Astrocyte of the cerebellum (primary cell): ENCODE results near the gene GASK1A.

Source experiments
- DNase-seq: peaks from one replicate; pipeline ENCODE4 v3.0.0-alpha.2; 2011; ENCODE audit warnings: low read depth
- H3K4me3 ChIP-seq: 2 replicates; pipeline ENCODE4 v1.5.1; 2011; ENCODE audit warnings: mild to moderate bottlenecking, low read depth, low read length, moderate library complexity
- in situ Hi-C: cut with HindIII; loops from 2 replicates; pipeline ENCODE4 v1.10.0; 2017; ENCODE audit warnings: low sequenced_read_pairs
- TF ChIP-seq, protein P1 (sequence below): IDR thresholded peaks from 2 replicates; pipeline ENCODE4 v1.5.1; 2012; ENCODE audit warnings: low read length, low read depth, moderate library complexity, mild to moderate bottlenecking; ENCODE audit errors: missing control alignments

GASK1A gene

DNA sequence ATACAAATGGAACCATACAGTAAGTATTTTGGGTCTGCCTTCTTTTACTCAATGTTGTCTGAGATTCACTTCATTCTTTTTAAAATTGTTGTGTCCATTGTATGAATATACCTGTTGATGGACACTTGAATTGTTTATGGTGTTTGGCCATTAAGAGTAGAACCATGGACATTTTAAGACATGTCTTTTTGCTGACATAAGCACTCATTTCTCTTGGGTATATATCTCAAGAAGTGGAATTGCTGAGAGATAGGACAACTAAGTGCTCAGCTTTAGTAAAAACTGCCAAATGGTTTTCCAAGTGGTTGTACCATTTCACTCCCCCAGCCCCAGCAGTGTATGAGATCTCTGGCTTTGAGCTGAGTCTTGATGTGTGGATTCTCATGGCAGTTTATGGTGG is 98.6 kb downstream of the GASK1A start:
- no peak overlapping the region for H3K4me3 ChIP-seq
- no peak for DNase-seq
- TF ChIP-seq, protein P1, sequence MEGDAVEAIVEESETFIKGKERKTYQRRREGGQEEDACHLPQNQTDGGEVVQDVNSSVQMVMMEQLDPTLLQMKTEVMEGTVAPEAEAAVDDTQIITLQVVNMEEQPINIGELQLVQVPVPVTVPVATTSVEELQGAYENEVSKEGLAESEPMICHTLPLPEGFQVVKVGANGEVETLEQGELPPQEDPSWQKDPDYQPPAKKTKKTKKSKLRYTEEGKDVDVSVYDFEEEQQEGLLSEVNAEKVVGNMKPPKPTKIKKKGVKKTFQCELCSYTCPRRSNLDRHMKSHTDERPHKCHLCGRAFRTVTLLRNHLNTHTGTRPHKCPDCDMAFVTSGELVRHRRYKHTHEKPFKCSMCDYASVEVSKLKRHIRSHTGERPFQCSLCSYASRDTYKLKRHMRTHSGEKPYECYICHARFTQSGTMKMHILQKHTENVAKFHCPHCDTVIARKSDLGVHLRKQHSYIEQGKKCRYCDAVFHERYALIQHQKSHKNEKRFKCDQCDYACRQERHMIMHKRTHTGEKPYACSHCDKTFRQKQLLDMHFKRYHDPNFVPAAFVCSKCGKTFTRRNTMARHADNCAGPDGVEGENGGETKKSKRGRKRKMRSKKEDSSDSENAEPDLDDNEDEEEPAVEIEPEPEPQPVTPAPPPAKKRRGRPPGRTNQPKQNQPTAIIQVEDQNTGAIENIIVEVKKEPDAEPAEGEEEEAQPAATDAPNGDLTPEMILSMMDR, result no peak
- in situ Hi-C loops, result no loop called here

DNA sequence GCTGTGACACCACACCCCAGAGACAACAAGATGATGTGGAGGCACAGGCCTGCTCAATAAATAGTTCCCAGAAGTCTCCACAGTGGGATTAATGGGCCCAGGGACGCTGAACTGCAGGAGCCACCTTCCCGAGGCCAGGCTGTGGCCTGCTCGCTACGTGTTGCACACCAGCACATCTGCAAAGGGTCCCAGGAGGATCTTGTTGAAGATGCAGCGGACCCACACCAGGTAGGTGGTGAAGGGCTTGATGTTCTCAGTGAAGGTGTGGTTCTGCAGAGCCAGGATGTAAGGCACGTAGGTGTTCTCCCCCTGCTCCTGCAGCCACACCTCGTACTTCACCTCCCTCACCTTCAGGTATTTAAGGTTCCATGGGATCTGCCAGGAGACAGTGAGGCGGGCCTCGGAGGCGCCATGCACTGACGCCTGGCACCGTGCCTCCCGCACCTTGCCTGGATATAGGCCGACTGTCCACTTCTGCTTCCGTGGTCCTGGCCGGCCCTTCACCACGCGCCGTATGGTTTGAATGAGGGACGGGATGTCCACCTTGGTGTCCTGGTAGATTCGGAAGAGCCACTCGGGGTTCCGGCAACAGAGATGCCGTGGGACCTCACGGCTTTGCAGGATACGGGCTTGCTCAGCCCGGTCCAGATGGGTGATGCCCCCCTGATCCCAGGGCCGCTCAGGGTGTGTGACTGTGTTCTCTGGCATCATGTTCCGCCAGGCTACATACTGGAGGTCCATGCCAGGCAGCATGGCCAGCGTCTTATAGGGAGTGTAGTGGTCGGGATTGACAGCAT is 100.6 kb downstream of the GASK1A start:
- DNase-seq, result no peak
- in situ Hi-C loops, result no loop called here
- TF ChIP-seq, protein P1, result no peak
- no peak overlapping the region for H3K4me3 ChIP-seq

DNA sequence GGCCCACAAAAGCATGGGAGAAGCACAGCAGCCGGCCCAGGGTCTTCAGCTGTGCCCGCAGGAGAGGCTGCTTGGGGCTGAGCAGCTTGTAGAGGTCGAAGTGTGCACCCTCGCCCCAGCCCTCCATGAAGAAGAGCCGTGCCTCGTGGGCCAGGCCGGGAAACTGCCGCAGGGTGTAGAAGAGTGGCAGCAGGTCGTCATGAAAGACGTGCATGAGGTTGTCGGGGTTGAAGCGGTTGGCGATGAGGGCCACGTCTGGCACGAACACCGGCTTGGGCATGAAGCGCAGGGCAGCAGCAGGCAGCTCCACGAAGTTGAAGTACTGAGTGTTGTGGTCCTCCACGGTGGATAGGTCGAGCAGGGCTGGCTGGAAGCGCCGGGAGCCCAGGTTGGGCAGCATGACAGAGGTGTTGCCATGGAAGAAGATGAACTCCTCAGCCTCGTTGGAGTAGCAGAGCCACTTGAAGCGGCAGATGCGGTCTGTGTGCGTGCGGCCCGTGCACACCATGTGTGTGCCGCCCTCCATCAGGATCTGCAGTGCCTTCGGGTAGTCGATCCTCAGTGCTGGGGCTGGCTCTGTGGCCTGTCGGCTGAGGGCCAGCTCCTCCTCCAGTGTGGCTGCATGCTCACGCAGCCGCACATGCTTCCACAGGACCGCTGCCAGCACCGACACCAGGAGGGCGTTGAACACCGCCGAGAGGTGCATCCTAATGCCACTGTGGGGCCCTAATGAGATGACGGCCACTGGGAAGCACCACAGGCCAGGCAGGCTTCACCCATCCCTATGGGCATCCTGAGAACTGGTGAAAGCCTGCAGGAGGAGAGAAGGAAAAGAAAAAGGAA is 101.8 kb downstream of the GASK1A start:
- in situ Hi-C loops, result no loop called here
- DNase-seq, result no peak
- no peak overlapping the region for H3K4me3 ChIP-seq
- TF ChIP-seq, protein P1, result no peak

DNA sequence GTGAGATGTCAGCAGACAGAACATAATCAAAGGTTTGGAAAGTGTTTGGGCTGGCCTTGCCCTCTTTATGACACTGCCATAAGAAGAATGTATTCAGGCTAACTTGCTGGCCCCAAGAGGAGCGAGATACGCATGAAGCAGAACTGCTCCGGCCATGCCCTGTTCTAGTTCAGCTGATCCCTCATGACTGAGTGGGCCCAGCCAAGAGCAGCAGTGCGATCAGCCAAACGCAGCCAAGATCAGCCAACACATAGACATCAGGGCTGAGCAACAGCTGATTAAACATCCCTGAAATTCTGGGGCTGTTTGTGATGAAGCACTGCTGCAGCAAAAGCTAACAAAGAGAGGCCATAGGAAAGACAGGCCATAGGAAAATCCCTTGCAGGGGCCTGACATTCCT is 102.7 kb downstream of the GASK1A start:
- no peak overlapping the region for H3K4me3 ChIP-seq
- DNase-seq, result no peak
- TF ChIP-seq, protein P1, result no peak
- in situ Hi-C loops, result no loop called here

DNA sequence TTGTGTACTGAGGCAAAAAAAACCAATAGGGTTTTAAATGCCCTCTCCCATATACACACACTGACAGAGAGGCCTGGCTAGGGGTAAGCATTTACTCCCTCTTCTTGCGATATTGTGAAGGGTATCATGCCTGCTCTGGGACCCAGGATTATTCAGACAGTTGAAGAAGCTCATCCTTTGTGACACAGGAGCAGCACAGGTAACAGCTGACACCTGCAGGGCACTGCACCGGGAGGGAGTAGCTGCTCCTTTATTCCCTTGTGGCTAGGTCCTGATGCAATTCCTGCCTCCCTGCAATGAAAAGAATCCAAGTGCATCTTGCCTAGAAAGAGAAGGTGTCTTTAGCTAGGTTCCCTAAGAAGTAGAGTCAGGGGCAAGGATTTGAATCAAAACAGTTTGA is 103.3 kb downstream of the GASK1A start:
- no peak overlapping the region for H3K4me3 ChIP-seq
- TF ChIP-seq, protein P1, result no peak
- DNase-seq, result no peak
- in situ Hi-C loops, result no loop called here

DNA sequence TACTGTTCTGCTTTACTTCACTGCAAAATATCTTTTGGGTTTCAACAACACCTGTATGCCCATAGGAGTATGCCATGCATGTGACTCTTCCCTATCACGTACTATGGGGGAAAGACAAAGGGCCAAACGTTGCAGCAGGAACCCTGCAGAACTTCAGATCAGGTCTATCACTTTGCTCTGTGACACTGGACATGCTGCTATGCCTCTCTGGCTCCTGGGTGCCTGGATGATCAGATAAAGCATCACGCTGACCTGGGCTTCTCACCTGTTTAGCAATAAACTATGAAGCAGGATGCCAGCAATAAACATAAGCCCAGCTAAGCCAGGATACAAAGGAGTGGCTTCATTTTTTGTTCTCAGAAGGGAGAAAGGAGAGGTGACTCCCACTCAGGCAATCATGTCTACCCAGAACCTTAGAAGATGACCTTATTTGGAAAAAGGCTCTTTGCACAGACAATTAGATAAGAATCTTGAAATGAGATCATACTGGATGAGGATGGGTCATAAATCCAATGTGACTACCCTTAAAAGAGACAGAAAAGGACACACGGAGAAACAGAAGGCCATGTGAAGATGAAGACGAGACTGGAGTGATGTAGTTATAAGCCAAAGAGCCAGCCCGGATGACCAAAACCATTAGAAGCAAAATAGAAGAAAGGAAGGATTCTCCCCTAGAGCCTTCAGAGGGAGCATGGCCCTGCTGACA is 107.5 kb downstream of the GASK1A start:
- TF ChIP-seq, protein P1, result no peak
- in situ Hi-C loops, result no loop called here
- no peak for DNase-seq
- no peak overlapping the region for H3K4me3 ChIP-seq
